Measurements from ENCODE around the gene TMEM51.

TMEM51 gene, protein sequence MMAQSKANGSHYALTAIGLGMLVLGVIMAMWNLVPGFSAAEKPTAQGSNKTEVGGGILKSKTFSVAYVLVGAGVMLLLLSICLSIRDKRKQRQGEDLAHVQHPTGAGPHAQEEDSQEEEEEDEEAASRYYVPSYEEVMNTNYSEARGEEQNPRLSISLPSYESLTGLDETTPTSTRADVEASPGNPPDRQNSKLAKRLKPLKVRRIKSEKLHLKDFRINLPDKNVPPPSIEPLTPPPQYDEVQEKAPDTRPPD

DNA sequence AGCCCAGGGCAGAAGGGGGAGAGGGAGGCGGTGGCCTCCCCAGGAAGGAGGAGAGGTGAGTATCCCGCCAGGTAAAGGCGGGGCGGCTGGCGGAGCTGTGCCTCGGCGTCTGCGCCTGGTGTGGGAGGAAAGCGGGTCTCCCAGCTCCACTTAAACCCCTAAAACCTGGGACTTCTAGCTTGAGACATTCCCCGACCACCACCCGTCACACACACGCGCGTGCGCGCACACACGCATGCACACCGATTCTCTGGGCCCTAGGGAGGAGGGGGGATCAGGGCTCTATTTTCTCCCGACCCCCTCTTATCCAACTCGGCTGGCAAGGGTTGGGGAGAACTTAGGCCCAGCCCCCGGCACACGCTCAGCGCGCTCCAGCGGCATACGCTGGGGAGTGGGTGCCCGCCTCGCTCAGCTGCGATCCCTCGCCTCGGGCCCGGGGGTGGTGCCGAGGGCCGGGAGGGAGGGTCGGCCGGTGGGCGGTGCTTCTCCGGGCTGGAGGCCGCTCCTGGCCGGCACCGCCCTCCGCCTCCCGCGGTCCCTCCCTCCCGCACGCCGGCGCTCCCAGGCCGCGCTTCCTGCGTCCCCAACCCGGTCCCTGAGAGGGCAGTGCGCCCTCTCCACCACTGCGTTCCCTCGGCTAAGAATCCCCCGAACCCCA, at the start of gene TMEM51:
Gene TMEM51, plus strand, starts transcription at position 564 of the 658 bp plus-strand sequence. CDS start 61,341 bp downstream, outside the sequence.
- peak; percentile 41 for DNase-seq

DNA sequence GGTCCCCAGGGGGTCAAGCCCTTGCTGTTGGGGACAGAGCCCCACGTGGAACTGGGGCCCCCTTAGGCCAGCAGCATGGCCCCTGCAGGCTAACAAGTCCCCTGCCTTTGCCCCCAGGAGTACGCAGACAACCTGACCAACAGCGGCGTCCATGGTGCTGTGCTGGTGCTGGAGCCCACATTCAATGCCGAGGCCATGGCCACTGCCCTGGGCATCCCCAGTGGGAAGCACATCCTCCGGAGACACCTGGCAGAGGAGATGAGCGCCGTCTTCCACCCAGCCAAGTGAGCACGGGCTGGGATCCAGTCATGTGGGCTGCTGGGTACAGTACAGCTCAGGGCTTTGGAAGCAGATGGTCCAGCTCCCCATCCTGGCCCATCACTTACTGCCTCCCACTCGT, 49.6 kb upstream of the TMEM51 start:
- DNase-seq: no peak

DNA sequence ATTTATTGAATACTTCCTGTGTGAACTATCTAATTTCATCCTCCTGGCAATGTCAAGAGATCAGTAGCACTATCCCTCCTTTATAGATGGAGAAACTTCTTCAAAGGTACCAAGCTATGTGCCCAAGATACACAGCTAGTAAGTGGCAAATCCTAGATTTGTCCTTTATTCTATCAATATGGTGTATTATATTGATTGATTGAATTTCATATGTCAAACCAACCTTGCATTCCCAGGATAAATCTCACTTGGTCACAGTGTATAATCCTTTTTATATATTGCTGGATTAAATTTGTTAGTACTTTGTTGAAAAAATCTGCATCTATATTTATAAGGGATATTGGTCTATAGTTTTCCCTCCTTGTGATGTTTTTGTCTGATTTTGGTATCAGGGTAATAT, 48.8 kb upstream of the TMEM51 start:
- no peak for DNase-seq

- DNase-seq: no peak
These were observed 46.9 kb upstream of the TMEM51 start for GRCh38 chr1:15106608-15107007.

DNA sequence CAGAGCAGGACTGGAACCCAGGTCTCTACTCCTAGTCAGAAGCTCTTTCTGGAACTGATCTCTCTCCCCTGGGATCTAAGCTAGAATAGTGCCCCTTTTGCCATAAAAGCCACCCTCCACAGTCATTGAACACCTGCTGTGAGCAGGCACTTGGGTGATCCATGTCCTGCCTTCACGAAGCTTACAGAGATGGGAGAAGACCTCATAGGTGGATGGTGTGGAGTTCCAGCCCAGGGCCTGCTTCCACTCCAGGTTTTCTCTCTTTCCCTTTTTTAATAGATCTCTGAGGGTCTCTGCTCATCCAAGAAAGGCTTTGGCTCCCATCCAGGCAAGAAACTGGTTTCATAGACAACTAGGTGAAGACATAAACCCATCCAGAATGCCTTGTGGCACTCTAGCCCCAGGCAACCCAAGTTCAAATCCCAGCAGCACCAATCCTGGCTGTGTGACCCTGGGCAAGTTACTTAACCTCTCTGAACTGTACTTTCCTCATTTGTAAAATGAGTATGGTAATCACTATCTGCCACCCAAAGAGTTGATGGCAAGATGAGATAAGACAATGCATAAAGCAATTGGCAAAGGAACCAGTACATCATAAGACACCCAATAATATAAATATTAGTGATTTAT, 46.4 kb upstream of the TMEM51 start:
- no peak for DNase-seq

- DNase-seq: no peak
These were observed 45.6 kb upstream of the TMEM51 start for GRCh38 chr1:15107911-15108310.

- no peak for DNase-seq
These were observed 43.2 kb upstream of the TMEM51 start for GRCh38 chr1:15110128-15110866.

DNA sequence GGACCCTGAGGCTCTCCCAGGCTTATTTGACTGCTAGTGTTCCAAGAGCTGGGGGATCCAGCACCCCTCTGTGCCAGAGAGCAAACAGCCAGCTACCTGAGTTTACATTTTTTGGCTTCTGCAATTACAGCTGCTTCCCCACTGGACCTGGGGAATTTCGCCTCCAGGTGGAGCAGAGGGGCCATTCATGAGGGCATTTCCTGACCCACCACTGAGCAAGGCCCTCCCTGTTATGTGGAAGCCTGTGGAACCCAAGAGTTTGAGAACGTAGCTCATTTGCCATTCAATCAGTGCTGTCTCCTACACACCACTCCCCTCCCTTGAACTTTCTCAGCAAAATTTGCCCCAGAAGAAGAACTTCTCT, 42.7 kb upstream of the TMEM51 start:
- DNase-seq: no peak

DNA sequence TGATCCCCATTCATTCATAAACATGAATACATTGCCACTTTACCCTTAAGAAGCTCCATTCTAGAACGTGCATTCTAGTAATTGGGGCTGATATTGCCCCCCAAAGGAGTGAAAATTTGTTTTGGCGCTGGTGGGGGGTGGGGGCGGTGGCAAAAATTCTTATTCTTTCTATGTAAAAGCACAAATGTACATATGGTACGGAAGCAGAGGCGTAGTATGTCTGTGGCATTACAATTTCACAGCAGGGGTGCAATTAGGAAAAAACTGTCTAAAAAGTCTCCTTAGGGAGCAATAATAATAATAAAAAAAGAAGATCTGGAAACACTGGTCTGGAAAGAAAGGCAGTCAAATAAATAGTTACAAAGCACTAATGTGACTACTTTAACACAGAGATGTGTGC, 40.4 kb upstream of the TMEM51 start:
- no peak for DNase-seq

- no peak for DNase-seq
These were observed 38.7 kb upstream of the TMEM51 start for GRCh38 chr1:15114884-15115283.

GRCh38 chr1:15115542-15116330, 37.8 kb upstream of the TMEM51 start:
- DNase-seq: no peak

DNA sequence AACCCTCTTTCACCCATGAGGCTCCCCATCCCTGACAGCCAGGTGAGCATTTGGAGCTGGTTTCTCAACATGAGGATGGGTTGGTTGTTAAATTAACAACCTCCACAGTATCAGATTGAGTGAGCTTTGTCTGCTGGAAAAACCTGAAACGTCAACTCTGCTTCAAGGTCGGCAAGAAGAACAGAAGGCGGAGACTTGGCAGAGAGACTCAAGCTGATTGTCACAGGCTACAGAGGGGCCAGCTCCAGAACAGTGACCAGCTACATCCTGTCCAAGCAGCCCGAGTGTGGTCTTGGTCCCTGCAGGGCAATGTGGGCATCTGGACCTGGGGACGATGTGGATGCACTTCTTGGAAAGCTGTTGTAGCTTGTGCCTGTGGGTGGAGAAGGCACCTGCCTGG, 36.6 kb upstream of the TMEM51 start:
- DNase-seq: no peak

- no peak for DNase-seq
These were observed 35.7 kb upstream of the TMEM51 start for GRCh38 chr1:15117671-15118325.

GRCh38 chr1:15118579-15118978, 35.0 kb upstream of the TMEM51 start:
- no peak for DNase-seq

GRCh38 chr1:15120251-15120945, 33.1 kb upstream of the TMEM51 start:
- no peak for DNase-seq

- DNase-seq: no peak
These were observed 31.2 kb upstream of the TMEM51 start for GRCh38 chr1:15122331-15122730.

- no peak for DNase-seq
These were observed 30.3 kb upstream of the TMEM51 start for GRCh38 chr1:15123270-15123669.

- no peak for DNase-seq
These were observed 29.6 kb upstream of the TMEM51 start for GRCh38 chr1:15123925-15124324.

- DNase-seq: no peak
These were observed 29.0 kb upstream of the TMEM51 start for GRCh38 chr1:15124362-15125100.

DNA sequence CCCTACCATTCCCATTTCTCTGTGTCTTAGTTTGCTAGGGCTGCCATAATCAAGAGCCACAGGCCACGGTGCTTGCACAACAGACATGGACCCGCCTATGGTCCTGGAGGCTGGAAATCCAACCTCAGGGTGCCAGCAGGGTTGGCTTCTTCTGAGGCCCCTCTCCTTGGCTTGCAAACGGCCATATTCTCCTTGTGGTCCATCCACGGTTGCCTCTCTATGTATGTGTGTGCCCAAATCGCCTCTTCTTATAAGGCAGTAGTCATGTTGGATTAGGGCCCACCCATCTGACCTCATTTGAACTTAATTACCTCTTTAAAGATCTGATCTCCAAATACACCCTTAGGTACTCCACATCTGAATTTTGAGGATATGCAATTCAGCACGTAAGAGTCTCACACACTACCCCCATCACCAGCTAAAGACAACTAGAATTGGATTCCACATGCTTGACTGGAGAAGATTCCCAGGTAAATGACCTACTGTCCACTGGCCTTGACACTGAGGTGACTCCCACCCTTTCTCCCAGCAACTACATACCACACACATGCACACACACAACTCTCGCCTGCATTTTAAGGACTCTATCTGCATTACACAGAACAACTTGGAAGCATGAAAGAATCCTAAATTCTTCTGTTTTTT, 28.3 kb upstream of the TMEM51 start:
- no peak for DNase-seq
